GM10248 (cell line): ENCODE data around the gene SRGAP3.

Source experiments
- CTCF ChIA-PET: fragments of 300-600 bp; sonication (Branson Sonifier 250); formaldehyde crosslinking; extraction: SDS; loops from one replicate; lab custom pipeline; 2021; ENCODE audit warnings: antibody characterized with exemption; lab: Yijun Ruan, JAX
- POLR2A ChIA-PET: fragments of 350-650 bp; sonication (Branson Sonifier 250); formaldehyde crosslinking; extraction: SDS; loops from one replicate; lab custom pipeline; 2020; ENCODE audit warnings: antibody characterized with exemption; lab: Yijun Ruan, JAX
- DNase-seq: peaks from one replicate; pipeline ENCODE4 v3.0.0; 2012; ENCODE audit errors: extremely low spot score
- TF ChIP-seq, protein P1 (sequence below): IDR thresholded peaks from 2 replicates; pipeline ENCODE4 v1.5.1; 2012; ENCODE audit warnings: mild to moderate bottlenecking, low read depth; ENCODE audit errors: extremely low read depth, missing control alignments, control extremely low read depth

Gene SRGAP3

DNA sequence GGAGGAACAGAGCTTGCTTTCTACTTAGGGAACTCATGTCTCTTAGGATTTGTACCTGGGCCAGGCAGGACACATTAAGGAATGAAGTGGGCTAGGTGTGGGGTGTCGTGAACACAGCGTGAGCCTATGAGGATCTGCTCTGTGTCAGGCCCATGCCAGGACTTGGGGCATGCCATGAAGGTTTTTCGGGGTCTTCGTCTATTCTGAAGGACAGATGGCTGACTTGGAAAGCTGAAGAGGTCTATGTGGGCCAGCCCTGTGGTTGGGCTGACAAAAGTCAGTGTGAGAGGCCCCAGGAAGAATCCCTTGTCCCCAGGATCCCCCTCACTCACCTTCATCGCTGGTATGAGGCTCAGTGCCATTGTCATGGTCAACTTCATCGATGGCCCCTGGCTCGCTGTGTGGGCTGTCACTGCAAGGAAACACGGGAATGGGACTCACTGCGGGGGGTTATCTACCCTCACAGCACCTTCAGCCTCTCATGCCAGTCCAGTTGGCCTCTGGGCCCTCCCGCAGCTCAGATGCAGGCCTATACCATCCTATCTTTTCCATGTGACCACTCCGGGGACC, 239.4 kb downstream of the SRGAP3 start:
- POLR2A ChIA-PET, result no interaction called here

DNA sequence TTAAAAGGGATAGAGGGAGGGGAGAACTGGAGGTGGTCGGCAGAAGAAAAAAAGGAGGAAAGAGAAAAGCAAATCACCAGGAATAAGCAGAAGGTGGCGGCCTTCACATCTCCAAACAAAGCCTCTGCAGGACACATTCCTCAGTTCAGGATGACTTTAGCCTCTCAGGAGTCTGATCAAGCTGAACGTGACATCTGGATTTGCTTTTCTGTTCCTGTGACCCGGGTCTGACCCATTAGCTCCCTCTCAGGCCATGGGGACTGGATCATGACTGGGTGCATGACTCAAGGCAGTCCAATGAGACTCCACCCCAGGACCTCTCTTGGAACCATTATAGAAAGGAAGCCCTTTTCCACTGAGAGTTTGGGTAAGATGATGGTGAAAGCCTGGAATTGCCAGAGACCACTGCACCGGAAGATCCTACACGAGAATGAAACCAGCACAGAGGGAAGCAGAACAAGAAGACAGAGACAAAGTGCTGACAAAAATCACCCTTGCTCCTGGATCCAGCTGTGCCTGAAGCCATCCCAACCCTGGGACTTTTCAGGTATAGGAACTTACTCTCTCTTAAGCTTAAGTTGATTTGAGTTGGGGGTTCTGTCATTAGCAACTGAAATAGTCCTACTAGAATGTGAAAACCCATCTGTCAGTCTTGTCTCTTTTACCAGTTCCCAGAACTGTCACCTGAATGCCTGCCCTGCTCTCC, 240.7 kb downstream of the SRGAP3 start:
- TF ChIP-seq, protein P1, sequence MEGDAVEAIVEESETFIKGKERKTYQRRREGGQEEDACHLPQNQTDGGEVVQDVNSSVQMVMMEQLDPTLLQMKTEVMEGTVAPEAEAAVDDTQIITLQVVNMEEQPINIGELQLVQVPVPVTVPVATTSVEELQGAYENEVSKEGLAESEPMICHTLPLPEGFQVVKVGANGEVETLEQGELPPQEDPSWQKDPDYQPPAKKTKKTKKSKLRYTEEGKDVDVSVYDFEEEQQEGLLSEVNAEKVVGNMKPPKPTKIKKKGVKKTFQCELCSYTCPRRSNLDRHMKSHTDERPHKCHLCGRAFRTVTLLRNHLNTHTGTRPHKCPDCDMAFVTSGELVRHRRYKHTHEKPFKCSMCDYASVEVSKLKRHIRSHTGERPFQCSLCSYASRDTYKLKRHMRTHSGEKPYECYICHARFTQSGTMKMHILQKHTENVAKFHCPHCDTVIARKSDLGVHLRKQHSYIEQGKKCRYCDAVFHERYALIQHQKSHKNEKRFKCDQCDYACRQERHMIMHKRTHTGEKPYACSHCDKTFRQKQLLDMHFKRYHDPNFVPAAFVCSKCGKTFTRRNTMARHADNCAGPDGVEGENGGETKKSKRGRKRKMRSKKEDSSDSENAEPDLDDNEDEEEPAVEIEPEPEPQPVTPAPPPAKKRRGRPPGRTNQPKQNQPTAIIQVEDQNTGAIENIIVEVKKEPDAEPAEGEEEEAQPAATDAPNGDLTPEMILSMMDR, result no peak
- DNase-seq, result no peak
- ChIA-PET POLR2A (no interaction called here), CTCF (interaction anchor here (1.0 to 1.3 kb wide), 2 partner anchors 11 to 13 kb away, joined by 3 to 5 read pairs; no protein-coding TSS in a partner anchor)

More for the DNA sequence above, 239.4 kb downstream of the SRGAP3 start:
- CTCF ChIA-PET, result interaction anchor here (1.6 kb wide), 1 partner anchor 22 kb away, joined by 4 read pairs; no protein-coding TSS in a partner anchor
- no peak for DNase-seq
- TF ChIP-seq, protein P1, result no peak

DNA sequence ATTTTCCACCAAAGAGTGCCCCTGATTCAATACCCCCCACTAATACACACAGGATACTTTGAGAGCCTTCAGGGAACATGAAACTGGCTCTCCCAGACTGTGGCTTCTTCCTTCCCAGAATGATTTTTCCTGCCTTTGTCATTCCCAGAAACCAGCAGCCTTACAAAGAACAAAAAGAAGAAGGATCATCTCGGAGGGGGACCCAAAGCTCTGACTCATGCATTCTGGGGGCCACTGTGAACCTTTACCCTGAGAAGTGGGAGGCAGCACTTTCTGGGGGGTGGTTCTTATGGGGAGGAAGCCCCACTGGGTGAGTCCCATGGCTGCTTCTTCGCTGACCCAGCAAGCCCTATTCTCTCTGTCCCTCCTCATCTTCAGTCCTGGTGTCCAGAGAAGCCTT, 241.5 kb downstream of the SRGAP3 start:
- POLR2A ChIA-PET, result no interaction called here
- no peak for DNase-seq
- CTCF ChIA-PET, result interaction anchor here (1.0 to 1.3 kb wide), 2 partner anchors 10 to 12 kb away, joined by 3 to 5 read pairs; no protein-coding TSS in a partner anchor
- TF ChIP-seq, protein P1, result no peak

DNA sequence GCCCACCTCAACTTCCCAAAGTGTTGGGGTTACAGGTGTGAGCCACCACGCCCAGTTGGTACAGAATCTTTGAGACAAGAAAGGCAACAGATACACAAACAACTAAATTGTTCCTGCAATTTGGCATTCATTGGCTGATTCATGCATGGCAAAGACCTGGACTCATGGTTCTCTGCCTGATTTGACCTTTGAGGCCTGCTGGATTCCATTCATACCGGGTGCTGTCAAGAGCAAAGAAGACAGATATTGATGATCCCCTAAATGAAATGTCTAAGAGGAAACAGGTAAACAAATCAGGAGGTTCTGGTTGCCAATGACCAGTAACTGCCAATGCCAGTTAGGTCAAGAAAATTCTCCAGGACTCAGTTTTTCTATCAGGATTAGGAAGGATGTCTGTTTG, 242.2 kb downstream of the SRGAP3 start:
- no peak for DNase-seq
- TF ChIP-seq, protein P1, result no peak
- ChIA-PET CTCF (no interaction called here), POLR2A (no interaction called here)

DNA sequence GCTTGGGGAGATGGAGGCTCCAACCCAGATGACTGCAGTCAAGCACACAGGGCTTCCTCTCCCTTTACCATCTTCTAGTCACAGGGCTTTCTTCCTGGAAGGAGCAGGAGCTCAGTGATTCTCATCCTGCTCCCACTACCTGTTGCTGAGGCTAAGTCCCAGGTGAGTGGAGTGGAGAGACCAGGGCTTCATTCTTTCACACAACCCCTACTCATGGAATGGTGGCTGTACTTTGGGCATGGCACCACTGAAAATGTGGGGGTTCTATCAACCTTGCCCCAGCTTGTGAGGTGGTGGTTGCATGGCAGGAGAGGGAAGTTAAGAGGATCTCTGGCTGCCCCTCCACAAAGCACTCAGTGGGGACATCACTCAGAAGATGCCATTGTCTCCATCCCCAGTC, 249.4 kb downstream of the SRGAP3 start:
- no peak for DNase-seq
- ChIA-PET CTCF (interaction anchor here (1.5 to 7.1 kb wide), 2 partner anchors 8 to 12 kb away, joined by 6 to 54 read pairs; no protein-coding TSS in a partner anchor), POLR2A (no interaction called here)

DNA sequence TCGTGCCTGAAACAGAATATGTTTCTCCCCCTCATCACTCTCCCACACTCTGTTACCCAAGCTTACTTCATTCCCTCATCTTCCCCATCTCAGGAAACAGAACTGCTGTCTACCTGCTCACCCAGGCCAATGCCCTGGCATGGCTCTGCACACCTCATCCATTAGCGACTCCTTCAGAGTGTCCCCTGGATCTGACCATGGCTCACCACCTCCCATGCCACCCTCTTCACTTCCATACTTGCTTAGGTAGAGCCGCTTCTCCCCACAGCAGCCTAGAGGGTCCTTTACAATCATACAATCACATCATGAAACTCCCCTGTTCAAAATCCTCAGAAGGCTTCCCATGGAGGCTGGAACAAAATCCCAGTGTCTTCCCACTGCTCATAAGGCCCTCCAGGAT, 252.3 kb downstream of the SRGAP3 start:
- DNase-seq, result no peak
- ChIA-PET POLR2A (no interaction called here), CTCF (interaction anchor here (1.3 to 7.1 kb wide), 4 partner anchors 9 to 305 kb away, joined by 3 to 54 read pairs (median 7); no protein-coding TSS in a partner anchor)
- TF ChIP-seq, protein P1, result no peak

More for the DNA sequence above, 249.4 kb downstream of the SRGAP3 start:
- TF ChIP-seq, protein P1, result no peak
